Measurements from ENCODE around the gene DNMT3B. TPM values are rescaled to one million over a fixed set of nuclear protein-coding genes. Genes with fewer than 3 reads are reported as not detected.

Gene DNMT3B
- total and polyA plus RNA-seq, 2 donors (not counting 1 experiment from before 2014, with no cell fraction given) = 0.15 to 0.47 TPM

DNA sequence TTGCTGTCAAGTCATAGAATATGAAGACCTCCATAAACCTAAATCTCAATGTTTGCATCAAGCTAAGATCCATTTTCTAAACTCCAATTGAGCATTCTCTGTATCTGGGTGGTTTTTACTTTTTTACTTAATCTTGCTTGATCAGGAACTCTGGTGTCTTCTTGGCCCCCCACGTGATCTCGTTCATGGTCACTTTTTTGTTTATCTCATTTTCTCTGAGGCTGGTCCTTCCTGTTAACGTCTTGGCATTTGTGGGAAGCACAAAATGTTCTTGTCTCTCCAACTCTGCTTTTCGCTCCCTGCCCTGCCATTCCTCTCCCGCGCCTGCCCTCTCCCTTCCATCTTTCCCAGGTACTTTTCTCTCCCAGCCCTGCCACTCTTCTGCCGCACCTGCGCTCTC is 43.5 kb downstream of the DNMT3B start:
- no peak overlapping the region for H3K4me3 ChIP-seq (ENCODE audit: control extremely low read depth in 1 of 5, extremely low read depth in 1 of 5, insufficient read depth in 1 of 5, low read depth in 2 of 5, low read length in 4 of 5)
- intact Hi-C loops (cut with micrococcal nuclease) = no loop called here
- DNase-seq (no peak), ATAC-seq (ENCODE audit: low read depth) (no peak)
- Mint-ChIP-seq H3K4me3 (no peak overlapping the region), H3K4me1 (no peaks in the 10 kb centered on the region), H3K27ac (no peak overlapping the region), H3K27me3 (no peaks in the 10 kb centered on the region), H3K9me3 (ENCODE audit: insufficient read depth) (no peaks in the 10 kb centered on the region)
- no peaks in the 10 kb centered on the region for H4K20me1 ChIP-seq (ENCODE audit: control insufficient read depth, insufficient read depth, low read length, poor library complexity, severe bottlenecking)
- no peak overlapping the region for H2AFZ ChIP-seq (ENCODE audit: insufficient read depth, low read depth, low read length, poor library complexity, severe bottlenecking)
- no peaks in the 10 kb centered on the region for H3K79me2 ChIP-seq (ENCODE audit: control insufficient read depth, insufficient read depth, low read length)
- no peak overlapping the region for H3K4me2 ChIP-seq (replicated peaks; ENCODE audit: low read depth, low read length, poor library complexity, severe bottlenecking)
- H3K27me3 ChIP-seq (replicated peaks in 1 of 4; ENCODE audit: control extremely low read depth in 1 of 4, control insufficient read depth in 3 of 4, insufficient read depth in 4 of 4, low read length in 3 of 4) = no peaks in the 10 kb centered on the region
- no peak overlapping the region for H3K27ac ChIP-seq (ENCODE audit: low read length in 2 of 2)
- H3K4me1 ChIP-seq (ENCODE audit: control insufficient read depth in 2 of 2, insufficient read depth in 2 of 2, low read length in 2 of 2) = no peaks in the 10 kb centered on the region
- ChIA-PET POLR2A (no interaction called here), CTCF (interaction anchor here (0.5 to 1.2 kb wide), 4 partner anchors 19 to 1964 kb away, joined by 3 to 5 read pairs (median 3); no protein-coding TSS in a partner anchor)
- TF ChIP-seq EZH2 (IDR thresholded peaks at IDR 0.05; ENCODE audit: borderline replicate concordance, insufficient read depth, low read depth, low read length, poor library complexity, severe bottlenecking) = no peak
- H3K9me3 ChIP-seq (ENCODE audit: control extremely low read depth in 1 of 3, control insufficient read depth in 2 of 3, insufficient read depth in 1 of 3, low read length in 2 of 3) = no peaks in the 10 kb centered on the region
- WGBS (ENCODE audit: insufficient coverage) = 97% methylated on average over 8 of the region's 8 CpGs
- H3K9ac ChIP-seq (ENCODE audit: low read length) = no peak overlapping the region
- no peaks in the 10 kb centered on the region for H3K36me3 ChIP-seq (replicated peaks in 1 of 2; ENCODE audit: control extremely low read depth in 1 of 2, control insufficient read depth in 1 of 2, extremely low read depth in 1 of 2, insufficient read depth in 2 of 2, low read length in 1 of 2)

DNA sequence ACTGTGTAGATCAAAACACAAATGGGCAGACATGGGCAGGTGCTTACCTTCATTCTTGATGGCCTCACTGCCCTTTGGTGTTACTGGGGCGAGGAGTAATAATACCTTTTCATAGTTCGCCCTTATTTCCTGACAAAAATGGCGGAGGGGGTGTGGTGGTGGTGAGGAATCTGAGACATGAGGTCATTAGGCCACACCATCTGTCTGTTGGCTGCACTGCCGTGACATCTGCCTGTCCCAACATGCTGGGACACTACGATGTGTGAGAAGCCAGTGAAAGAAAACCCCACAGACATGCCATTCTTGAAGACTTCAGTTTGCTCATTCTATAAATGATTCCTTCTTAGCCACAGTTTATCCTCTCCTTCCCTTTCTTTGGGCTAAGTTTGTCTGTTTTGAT is 44.2 kb downstream of the DNMT3B start:
- DNase-seq (no peak), ATAC-seq (ENCODE audit: low read depth) (no peak)
- no peaks in the 10 kb centered on the region for H3K4me1 Mint-ChIP-seq
- Histone ChIP-seq H3K27ac (ENCODE audit: low read length in 2 of 2) (no peak overlapping the region), H3K4me1 (ENCODE audit: control insufficient read depth in 2 of 2, insufficient read depth in 2 of 2, low read length in 2 of 2) (no peaks in the 10 kb centered on the region), H3K9ac (ENCODE audit: low read length) (no peak overlapping the region), H3K4me3 (ENCODE audit: control extremely low read depth in 1 of 5, extremely low read depth in 1 of 5, insufficient read depth in 1 of 5, low read depth in 2 of 5, low read length in 4 of 5) (no peak overlapping the region), H3K4me2 (replicated peaks; ENCODE audit: low read depth, low read length, poor library complexity, severe bottlenecking) (no peak overlapping the region), H3K79me2 (ENCODE audit: control insufficient read depth, insufficient read depth, low read length) (no peaks in the 10 kb centered on the region), H4K20me1 (ENCODE audit: control insufficient read depth, insufficient read depth, low read length, poor library complexity, severe bottlenecking) (no peaks in the 10 kb centered on the region), H3K27me3 (replicated peaks in 1 of 4; ENCODE audit: control extremely low read depth in 1 of 4, control insufficient read depth in 3 of 4, insufficient read depth in 4 of 4, low read length in 3 of 4) (no peaks in the 10 kb centered on the region), H3K36me3 (replicated peaks in 1 of 2; ENCODE audit: control extremely low read depth in 1 of 2, control insufficient read depth in 1 of 2, extremely low read depth in 1 of 2, insufficient read depth in 2 of 2, low read length in 1 of 2) (no peaks in the 10 kb centered on the region), H2AFZ (ENCODE audit: insufficient read depth, low read depth, low read length, poor library complexity, severe bottlenecking) (no peak overlapping the region), H3K9me3 (ENCODE audit: control extremely low read depth in 1 of 3, control insufficient read depth in 2 of 3, insufficient read depth in 1 of 3, low read length in 2 of 3) (no peaks in the 10 kb centered on the region)
- intact Hi-C loops (cut with micrococcal nuclease) = no loop called here
- H3K4me3 Mint-ChIP-seq = no peak overlapping the region
- TF ChIP-seq, protein P1, sequence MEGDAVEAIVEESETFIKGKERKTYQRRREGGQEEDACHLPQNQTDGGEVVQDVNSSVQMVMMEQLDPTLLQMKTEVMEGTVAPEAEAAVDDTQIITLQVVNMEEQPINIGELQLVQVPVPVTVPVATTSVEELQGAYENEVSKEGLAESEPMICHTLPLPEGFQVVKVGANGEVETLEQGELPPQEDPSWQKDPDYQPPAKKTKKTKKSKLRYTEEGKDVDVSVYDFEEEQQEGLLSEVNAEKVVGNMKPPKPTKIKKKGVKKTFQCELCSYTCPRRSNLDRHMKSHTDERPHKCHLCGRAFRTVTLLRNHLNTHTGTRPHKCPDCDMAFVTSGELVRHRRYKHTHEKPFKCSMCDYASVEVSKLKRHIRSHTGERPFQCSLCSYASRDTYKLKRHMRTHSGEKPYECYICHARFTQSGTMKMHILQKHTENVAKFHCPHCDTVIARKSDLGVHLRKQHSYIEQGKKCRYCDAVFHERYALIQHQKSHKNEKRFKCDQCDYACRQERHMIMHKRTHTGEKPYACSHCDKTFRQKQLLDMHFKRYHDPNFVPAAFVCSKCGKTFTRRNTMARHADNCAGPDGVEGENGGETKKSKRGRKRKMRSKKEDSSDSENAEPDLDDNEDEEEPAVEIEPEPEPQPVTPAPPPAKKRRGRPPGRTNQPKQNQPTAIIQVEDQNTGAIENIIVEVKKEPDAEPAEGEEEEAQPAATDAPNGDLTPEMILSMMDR (IDR thresholded peaks at IDR 0.05) = no peak
- H3K9me3 Mint-ChIP-seq (ENCODE audit: insufficient read depth) = no peaks in the 10 kb centered on the region
- POLR2A ChIA-PET = no interaction called here
- no peak overlapping the region for H3K27ac Mint-ChIP-seq
- no peaks in the 10 kb centered on the region for H3K27me3 Mint-ChIP-seq
- CTCF ChIA-PET = interaction anchor here (0.6 kb wide), 1 partner anchor 18 kb away, joined by 3 read pairs; no protein-coding TSS in a partner anchor
- WGBS (ENCODE audit: insufficient coverage) = 93% methylated on average over 3 of the region's 5 CpGs
